Measurements from ENCODE around the gene BMERB1.

DNA sequence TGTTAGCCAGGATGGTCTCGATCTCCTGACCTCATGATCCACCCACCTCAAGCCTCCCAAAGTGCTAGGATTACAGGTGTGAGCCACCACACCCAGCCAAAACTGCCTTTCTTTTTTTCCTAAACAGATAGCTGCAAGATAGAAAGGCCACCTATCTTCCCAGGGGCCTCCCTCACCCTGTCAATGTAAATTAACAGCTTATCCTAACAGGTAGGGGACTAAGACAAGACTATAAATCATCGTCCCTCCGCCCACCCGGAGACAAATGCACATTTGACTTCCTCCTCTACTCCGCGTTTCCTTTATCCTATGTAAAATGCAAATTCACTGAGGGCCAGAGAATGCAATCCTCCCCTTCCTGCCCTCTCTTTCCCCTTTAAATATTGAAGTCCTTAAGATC lies 137.2 kb downstream of the BMERB1 start:
- TF ChIP-seq CC2D1A (IDR thresholded peaks at IDR 0.05) (no peak), FOXK2 (conservative IDR thresholded peaks at IDR 0.05 in 1 of 2, IDR thresholded peaks at IDR 0.05 in 1 of 2; ENCODE audit: low read depth in 2 of 2) (no peak), HDAC1 (IDR thresholded peaks at IDR 0.05) (no peak), PCBP2 (IDR thresholded peaks at IDR 0.05; ENCODE audit: low read depth, low read length, poor library complexity, severe bottlenecking) (no peak)
- TF ChIP-seq, protein P1, sequence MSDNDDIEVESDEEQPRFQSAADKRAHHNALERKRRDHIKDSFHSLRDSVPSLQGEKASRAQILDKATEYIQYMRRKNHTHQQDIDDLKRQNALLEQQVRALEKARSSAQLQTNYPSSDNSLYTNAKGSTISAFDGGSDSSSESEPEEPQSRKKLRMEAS (CRISPR knock-in tag; IDR thresholded peaks at IDR 0.05): no peak
- TF ChIP-seq, protein P2, sequence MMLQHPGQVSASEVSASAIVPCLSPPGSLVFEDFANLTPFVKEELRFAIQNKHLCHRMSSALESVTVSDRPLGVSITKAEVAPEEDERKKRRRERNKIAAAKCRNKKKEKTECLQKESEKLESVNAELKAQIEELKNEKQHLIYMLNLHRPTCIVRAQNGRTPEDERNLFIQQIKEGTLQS (IDR thresholded peaks at IDR 0.05): no peak
- TF ChIP-seq, protein P2 (CRISPR knock-in tag; conservative IDR thresholded peaks at IDR 0.05): no peak

Measured in K562 (cell line).